GM12873 (cell line): ENCODE results near the gene TRMT2A.

ENCODE experiments used
- CTCF ChIP-seq: IDR thresholded peaks from 2 replicates; pipeline ENCODE4 v1.5.1; 2012; ENCODE audit warnings: low read depth, mild to moderate bottlenecking, moderate library complexity, low read length, control low read depth; ENCODE audit not compliant: insufficient read depth; ENCODE audit errors: missing control alignments

The TRMT2A gene

GRCh38 chr22:20079745-20080444 lies 37.1 kb downstream of the TRMT2A start, which contains the start of gene DGCR8:
Gene DGCR8 (plus strand): TSS chr22:20080241. CDS start chr22:20085964, 5,723 bp downstream.
- no peak for TF ChIP-seq CTCF

GRCh38 chr22:20076627-20077172 lies 40.3 kb downstream of the TRMT2A start:
- TF ChIP-seq CTCF = no peak

GRCh38 chr22:20071524-20071972 lies 45.5 kb downstream of the TRMT2A start:
- TF ChIP-seq CTCF = no peak

GRCh38 chr22:20069331-20070042 lies 47.5 kb downstream of the TRMT2A start:
- no peak for TF ChIP-seq CTCF

DNA sequence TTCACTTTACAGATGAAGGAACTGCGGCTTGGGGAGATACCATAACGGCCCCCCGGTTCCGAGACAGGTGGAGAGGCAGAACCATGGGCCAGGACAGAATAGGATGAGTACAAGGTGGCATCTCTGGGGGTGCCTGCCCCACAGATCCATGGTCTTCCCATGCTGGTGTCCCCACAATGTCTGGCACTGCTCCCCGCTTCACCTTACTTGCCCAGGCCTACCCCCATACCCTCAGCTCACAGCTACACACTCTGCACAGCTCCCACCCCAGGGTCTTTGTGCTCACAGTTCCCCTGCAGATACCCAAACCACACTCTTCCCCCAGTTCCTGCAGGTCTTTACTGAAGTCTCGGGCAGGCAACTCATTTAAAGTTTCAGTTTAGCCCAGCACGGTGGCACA lies 48.4 kb downstream of the TRMT2A start:
- no peak for TF ChIP-seq CTCF

DNA sequence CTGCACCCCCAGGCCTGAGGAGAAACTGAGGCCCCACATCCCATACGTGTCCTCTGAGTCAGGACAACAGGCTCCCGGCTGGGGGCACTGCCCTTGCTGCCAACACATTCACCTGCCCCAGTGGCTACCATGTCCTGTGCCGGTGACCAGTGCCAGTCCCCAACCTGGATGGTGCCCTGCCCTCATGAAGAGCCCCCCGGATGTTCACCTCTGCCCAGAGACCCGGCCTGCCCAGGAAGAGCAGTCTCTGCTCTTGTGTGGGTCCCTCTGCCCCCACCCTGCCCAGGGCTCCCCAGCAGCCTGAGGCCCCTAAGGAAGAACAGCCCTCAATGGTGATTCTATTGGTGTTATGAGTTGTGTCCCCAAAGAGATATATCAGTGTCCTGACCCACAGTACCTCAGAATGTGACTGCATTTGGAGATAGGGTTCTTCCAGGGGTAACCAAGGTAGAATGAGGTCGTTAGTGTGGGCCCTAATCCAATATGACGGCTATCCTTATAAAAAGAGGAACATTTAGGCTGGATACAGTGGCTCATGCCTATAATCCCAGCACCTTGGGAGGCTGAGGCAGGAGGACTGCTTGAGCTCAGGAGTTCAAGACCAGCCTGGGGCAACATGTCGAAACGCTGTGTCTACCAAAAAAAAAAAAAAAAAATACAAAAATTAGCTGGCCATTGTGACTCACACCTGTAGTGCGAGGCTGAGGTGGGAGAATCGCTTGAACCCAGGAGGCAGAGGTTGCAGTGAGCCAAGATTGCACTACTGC lies 50.2 kb downstream of the TRMT2A start:
- no peak for TF ChIP-seq CTCF
